ENCODE results near the gene SAMD9.
"Not testable (repeated sequence)": the region's sequence is repeated elsewhere in the genome, so short reads cannot be mapped to it uniquely, and the experiment has no call there.

Gene SAMD9

DNA sequence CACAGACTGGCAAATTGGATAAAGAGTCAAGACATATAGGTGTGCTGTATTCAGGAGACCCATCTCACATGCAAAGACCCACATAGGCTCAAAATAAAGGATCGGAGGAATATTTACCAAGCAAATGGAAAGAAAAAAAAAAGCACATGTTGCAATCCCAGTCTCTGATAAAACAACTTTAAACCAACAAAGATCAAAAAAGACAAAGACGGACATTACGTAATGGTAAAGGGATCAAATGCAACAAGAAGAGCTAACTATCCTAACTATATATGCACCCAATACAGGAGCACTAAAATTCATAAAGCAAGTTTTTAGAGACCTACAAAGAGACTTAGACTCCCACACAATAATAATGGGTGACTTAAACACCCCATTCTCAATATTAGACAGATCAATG lies 5.8 kb upstream of the SAMD9 start:
- not testable (repeated sequence) for DNase-seq (ENCODE audit: low read depth, low spot score); H3K27ac ChIP-seq

DNA sequence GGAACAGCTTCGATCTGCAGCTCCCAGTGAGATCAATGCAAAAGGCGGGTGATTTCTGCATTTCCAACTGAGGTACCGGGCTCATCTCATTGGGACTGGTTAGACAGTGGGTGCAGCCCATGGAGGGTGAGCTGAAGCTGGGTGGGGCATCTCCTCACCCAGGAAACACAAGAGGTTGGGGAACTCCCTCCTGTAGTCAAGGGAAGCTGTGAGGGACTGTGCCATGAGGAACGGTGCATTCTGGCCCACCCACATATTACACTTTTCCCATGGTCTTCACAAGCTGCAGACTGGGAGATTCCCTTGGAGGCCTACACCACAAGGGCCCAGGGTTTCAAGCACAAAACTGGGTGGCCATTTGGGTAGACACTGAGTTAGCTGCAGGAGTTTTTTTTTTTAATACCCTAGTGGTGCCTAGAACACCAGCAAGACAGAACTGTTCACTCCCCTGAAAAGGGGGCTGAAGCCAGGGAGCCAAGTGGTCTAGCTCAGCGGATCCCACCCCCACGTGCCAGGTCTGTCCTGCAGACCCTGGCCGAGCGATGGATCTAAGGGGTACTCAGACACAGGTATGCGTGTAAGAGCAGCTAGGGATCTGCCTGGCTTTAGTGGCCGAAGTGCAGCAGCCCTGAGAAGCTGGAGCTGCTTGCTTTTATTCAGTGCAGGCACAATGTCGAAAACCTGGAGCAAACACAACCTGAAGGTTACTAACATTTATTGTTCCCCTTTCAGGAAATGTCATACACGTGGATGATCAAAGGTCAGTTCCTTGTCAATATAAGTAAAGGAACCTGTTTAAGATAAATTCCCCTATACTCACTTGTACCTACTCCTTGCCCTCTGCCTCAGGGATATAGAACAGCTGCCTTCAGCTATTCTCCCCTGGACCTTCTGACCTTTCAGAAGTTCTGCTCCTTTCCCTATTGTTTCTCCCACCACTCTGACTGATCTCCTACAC lies 3.1 kb upstream of the SAMD9 start:
- DNase-seq (ENCODE audit: low read depth, low spot score): no peak
- no peak overlapping the region for H3K27ac ChIP-seq

DNA sequence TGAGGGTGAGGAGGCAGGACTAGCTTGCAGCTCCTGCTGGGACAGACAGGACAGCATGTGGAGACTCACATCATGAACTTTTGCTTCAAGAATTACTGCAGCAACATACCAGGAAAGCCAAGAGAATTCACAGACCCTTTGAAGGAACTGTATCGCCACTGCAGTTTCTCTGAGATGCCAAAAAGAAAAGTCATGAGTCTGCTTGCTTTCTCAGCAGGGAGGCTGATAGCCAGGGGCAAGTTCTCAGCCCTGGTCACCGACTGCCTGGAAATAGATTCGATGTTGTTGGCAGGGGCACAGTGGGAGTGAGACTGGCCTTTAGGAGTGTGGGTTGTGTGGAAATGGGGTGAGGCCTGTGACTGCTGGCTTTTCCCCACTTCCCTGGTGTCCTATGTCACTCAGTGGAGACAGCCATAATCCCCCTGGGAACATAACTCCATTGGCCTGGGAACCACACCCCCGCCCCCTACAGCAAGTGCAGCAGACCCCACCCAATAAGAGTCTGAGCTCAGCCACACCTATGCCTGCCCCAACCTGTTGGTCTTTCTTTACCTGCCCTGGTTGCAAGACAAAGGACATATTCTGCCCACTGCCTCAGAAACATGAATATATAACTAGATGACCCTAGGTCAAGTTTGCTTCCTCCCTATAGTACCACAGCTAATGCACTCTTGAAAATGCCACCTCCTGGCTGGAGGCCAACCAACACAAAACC lies 1.6 kb upstream of the SAMD9 start:
- peak overlapping the region; percentile 76 for H3K27ac ChIP-seq

DNA sequence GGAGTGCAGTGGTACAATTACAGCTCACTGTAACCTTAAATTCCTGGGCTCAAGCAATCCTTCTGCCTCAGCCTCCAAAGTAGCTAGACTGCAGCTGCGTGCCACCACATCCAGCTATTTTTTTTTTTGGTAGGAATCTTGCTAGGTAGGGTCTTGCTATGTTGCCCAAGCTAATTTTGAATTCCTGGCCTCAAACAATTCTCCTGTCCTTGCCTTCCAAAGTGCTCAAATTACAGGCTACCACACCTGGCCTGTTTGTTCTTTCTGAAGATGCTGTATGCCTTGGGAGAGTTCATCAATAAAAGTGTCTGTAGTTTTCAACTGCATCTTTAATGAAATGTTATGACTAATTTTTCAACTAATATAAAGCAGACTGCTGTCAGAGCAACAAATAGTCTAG lies 452 bp downstream of the SAMD9 start:
- peak overlapping the region; percentile 76 for H3K27ac ChIP-seq
- DNase-seq (ENCODE audit: low read depth, low spot score): no peak

More for the DNA sequence above, 1.6 kb upstream of the SAMD9 start:
- DNase-seq (ENCODE audit: low read depth, low spot score): peak; percentile 39

DNA sequence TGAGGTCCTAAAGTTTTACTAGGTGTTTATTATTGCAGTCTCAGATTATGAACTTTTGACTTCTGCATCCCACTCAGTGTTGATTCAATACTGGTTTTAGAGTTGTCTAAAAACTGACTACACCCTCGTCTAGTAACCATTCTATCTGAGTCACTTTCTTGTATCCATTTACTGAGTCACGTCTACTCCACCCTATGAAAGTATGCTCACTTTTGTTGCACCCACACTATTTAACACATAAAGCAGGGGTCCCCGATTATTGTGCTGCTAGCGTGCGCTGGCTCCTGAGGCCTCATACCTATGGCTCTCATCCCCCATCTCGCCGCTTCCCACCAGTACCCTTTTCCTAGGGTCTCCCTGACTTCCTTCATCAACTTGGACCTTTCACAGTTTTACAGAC lies 2.0 kb downstream of the SAMD9 start:
- peak; percentile 71 for DNase-seq (ENCODE audit: low read depth, low spot score)
- H3K27ac ChIP-seq: peak overlapping the region; percentile 76

DNA sequence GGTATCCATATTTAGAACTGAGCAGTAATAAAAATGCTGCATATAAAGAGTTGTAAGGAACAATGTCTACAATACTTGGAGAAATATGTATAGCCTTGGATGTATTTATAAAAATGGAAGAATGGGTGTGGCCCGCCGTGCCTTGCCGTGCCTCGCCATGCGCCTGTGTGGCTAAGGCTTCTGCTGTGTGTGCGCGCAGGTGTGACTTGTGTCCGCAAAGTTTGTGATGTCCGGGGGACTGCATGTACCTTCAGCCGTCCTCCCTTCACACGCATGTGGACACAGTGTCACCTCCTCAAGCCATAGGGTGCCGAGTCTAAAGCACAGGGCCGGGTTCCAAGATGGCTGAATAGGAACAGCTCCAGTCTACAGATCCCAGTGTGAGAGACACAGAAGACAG lies 9.8 kb downstream of the SAMD9 start:
- no peak for DNase-seq (ENCODE audit: low read depth, low spot score)
- H3K27ac ChIP-seq: no peak overlapping the region

DNA sequence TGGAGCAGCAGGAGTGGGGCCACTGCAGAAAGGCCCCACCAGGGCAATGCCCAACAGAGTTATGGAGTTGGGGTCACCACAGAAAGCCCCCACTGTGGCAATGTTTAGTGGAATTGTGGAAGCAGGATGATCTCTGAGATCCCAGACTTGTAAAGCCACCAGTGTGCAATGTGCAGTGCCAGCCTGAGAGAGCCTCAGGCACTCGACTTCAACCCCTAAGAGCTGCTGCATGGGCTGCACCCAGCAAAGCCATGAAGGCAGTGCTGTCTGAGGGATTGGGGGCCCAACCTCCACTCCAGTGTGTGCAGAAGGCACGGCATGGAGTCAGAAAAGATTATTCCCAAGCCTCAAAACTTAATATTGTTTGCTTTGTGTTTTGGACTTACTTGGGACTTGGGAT lies 20.4 kb downstream of the SAMD9 start:
- no peak overlapping the region for H3K27ac ChIP-seq
- no peak for DNase-seq (ENCODE audit: low read depth, low spot score)

DNA sequence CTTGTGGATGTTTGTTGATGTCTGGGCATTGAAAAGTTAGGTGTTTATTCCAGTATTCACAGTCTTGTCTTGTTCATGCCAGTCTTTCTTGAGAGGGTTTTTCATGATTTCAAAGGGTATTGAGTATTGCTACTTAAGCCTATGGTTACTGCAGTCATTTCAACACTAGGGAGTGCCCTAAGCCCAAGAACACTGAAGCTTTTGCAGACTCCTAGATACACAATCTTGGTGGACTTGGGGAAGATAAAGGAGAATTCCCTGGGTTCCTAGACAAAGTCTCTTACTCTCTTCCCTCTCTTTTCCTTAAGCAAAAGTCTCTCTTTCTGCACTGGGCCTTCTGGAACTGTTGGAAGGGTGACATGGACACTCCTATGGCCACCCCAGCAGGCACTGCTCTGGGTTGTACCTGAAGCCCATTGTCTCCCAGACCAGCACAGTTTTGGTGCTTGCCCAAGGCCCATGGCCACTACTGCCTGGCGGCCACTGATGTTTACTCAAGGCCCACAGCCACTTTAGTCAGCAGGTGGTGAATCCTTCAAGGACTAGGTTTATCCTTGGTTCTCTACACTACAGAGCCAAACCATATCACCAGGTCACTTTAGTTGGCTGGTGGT lies 24.9 kb downstream of the SAMD9 start:
- no peak for DNase-seq (ENCODE audit: low read depth, low spot score)
- no peak overlapping the region for H3K27ac ChIP-seq

DNA sequence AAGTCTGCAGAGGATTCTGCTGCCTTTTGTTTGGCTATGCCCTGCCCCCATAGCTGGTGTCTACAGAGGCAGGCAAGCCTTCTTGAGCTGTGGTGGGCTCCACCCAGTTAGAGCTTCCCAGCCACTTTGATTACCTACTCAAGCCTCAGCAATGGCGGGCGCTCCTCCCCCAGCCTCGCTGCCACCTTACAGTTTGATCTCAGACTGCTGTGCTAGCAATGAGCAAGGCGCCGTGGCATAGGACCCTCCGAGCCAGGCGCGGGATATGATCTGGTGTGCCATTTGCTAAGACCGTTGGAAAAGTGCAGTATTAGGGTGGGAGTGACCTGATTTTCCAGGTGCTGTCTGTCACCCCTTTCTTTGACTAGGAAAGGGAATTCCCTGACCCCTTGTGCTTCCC lies 44.4 kb downstream of the SAMD9 start:
- H3K27ac ChIP-seq; DNase-seq (ENCODE audit: low read depth, low spot score): not testable (repeated sequence)

DNA sequence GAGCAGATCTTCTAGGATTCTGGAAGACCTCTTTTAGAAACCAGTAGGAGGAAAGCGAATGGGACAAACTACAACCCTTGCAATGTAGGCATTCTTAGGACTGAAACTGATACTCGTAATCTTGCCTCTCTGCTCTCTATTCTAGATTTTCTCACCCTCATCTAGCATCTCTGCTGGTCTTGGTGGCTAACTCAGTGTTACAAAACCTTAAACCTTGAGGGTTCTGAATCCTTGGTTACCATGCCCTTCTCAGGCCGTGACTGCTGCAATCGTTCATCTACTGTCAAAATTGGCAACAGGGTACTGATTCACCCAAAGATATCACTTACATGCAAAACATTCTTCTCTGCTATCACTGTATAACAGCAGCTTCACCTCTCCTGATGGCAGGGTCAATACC lies 55.2 kb downstream of the SAMD9 start:
- DNase-seq (ENCODE audit: low read depth, low spot score): no peak
- H3K27ac ChIP-seq: no peak overlapping the region

DNA sequence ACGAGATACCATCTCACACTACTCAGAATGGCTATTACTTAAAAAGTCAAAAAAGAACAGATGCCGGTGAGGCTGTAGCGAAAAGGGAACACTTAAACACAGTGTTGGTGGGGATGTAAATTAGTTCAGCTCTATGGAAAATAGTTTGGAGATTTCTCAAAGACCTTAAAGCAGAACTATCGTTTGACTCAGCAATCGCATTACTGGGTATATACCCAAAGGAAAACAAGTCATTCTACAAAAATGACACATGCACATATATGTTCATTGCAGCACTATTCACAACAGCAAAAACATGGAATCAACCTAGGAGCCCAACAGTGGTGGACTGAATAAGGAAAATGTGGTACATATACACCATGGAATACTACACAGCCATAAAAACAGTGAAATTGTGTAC lies 56.9 kb downstream of the SAMD9 start:
- DNase-seq (ENCODE audit: low read depth, low spot score): no peak
- H3K27ac ChIP-seq: no peak overlapping the region

DNA sequence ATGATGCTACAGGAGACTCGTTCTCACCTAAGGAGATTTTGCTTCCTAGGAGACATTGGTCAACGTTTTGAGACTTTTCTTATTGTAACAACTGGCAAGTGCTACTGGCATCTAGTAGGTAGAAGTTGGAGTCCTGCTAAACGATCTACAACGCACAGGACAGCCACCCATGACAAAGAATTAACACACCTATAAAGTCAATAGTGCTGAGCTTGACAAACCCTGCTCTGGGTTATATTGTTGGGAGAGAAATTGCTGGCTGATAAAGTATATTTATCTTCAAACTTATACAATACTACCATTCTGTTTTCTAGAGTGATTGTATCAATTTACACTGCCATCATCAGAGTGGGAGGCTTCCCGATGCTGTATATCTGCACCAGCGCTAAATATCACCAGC lies 57.8 kb downstream of the SAMD9 start:
- no peak overlapping the region for H3K27ac ChIP-seq
- DNase-seq (ENCODE audit: low read depth, low spot score): no peak

DNA sequence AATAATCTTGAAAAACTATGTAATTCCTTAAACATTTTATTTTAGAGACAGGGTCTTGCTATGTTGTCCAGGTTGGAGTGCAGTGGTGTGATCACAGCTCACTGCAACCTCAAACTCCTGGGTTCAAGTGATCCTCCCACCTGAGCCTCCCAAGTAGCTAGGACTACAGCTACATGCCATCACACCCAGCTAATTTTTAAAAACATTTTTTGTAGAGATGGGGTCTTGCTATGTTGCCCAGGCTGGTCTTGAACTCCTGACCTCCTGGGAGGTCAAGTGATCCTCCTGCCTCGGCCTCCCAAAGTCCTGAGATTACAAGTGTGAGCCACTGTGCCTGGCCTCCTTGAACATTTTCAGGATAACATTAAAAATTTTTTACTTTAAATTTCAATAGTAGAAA lies 61.2 kb downstream of the SAMD9 start:
- not testable (repeated sequence) for DNase-seq (ENCODE audit: low read depth, low spot score); H3K27ac ChIP-seq

DNA sequence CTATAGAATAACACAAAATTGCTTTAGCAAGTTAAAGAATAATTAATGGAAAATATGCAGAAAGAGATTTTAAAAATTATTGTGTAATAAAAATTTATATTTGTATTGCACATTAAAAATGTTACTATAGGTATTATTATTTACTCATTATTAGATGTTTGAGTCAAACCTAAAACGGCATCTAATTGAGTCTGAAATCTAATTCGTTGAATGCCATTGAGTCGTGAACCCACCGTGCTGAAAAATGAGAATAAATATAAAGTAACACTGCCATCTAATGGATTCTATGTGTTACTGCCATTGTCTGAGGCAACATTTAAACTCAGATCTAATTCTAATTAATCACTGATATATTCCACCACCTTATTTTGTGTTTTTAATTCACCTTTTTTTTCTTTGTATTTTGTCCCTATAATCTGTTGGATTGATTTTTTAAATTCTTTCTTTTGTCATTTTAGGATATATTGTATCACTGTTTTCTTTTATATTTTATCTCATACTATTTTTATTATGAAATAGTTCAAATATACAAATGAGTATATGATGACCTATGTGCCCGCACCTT lies 62.2 kb downstream of the SAMD9 start:
- no peak overlapping the region for H3K27ac ChIP-seq
- DNase-seq (ENCODE audit: low read depth, low spot score): no peak

DNA sequence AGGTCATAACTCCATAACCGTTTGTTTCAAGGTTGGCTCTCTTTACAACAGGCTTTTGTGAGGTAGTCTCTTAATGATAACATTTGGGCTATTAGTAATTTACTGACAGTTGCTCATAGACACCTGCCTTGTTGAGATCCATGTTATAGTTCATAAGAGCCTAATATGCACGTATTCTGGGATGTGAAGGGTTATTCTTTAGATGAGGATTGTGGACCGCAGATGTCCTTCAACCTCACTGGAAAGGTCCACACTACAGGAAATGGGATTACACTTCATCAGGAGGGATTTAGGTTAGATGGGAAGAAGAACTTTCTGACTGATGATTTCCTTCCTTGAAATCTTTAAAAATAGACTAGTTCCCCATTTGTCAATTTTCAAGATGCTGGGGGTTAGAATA lies 62.8 kb downstream of the SAMD9 start:
- H3K27ac ChIP-seq: no peak overlapping the region
- DNase-seq (ENCODE audit: low read depth, low spot score): no peak

DNA sequence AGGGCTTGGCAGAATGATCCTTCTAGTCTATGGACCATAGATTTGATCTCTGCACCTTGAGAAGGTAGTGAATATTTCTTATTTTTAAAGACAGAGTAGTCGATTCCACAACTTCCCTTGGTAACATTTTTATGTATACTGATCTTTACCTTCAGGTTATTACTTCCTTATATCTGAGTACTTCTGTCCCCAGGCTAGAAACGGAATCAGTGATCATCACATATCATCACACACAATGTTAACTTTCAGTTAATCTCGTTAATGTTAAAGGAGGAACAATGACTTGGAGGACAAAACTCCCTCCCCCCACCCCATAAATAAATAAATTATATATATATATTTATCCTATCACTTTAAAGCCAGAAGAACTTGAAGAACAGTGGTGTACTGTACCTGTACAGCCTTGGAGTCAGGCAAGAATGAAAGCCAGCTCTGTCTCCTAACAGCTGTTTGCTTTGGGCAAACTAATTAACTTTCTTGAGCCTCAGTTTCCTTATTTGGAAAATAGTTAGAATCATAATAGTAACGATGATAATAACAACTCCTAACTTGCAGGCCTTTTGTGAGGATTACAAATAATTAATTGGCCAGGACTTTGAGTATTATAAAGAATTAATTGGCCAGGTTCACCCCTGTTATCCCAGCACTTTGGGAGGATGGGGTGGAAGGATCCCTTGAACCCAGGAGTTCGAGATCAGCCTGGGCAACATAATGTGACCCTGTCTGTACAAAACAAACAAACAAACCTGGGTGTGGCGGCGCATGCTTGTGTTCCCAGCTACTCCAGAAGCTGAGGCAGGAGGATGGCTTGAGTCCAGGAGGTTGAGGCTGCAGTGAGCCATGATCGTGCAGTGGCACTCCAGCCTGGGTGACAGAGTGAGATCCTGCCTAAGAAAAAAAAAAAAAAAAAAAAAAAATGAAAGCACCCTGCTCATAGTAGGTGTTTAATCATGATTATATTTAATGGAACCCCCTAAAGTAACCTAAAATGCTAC lies 63.5 kb downstream of the SAMD9 start:
- no peak overlapping the region for H3K27ac ChIP-seq
- DNase-seq (ENCODE audit: low read depth, low spot score): no peak

DNA sequence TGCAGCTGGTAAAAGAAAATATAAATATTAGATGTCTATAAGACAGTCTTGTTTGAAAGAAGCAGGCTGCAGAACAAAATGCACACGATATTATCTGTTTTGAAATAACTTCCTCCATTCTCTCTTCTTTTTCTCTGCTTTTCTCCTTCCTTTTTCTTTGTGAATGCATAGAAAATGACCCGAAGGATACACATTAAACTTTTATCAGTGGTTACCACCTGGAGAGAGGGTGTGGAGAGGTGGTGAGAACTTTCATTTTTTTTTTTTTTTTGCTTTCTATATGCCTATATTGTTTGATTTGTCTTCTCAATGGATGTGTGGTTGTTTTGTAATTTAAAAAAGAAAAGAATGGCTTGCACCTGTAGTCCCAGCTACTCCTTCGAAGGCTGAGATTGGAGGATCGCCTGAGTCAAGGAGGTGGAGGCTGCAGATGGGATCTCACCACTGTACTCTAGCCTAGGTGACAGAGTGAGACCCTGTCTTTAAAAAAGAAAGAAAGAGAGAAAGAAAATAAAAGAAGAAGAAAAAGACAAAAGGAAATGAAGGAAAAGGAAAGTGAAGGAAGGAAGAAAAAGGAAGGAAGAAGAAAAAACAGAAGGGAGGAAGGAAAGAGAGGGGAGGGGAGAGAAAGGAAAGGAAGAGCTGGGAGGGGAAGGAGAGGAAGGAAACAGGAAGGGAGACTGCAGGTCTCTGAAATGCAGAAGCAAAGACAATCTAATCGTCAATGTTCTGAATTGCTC lies 64.4 kb downstream of the SAMD9 start:
- no peak overlapping the region for H3K27ac ChIP-seq
- no peak for DNase-seq (ENCODE audit: low read depth, low spot score)

DNA sequence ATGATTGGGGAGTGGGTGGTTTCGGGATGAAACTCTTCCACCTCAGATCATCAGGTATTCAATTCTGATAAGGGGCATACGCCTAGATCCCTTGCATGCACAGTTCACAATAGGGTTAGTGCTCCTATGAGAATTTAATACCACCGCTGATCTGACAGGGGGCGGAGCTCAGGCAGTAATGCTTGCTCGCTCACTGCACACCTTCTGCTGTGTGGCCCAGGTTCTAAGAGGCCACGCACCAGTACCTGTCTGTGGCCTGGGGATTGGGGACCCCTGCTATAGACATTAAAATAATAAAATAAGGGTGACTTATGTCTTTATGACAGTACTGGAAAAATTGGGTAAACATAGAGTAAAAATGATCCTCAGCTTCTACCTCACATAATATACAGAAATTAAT lies 66.1 kb downstream of the SAMD9 start:
- H3K27ac ChIP-seq: no peak overlapping the region
- no peak for DNase-seq (ENCODE audit: low read depth, low spot score)
